Suprapubic skin (tissue), 4 donors: ENCODE data around the gene STARD10.

Experiments used
- CTCF ChIP-seq, 2 donors: fragments of 200-600 bp in 1 of 2; fragments of 450-650 bp in 1 of 2; sonication (generic) in 1 of 2; IDR thresholded peaks; one replicate each; pipeline ENCODE4 v1.5.1; 2016 to 2019; ENCODE audit warnings: antibody characterized with exemption in 2 of 2, mild to moderate bottlenecking in 1 of 2, moderate library complexity in 1 of 2
- EP300 ChIP-seq: sonication (generic); formaldehyde crosslinking; IDR thresholded peaks from one replicate; pipeline ENCODE4 v1.6.1; 2017; ENCODE audit warnings: antibody characterized with exemption
- POLR2A ChIP-seq, 2 donors: fragments of 450-650 bp; IDR thresholded peaks; one replicate each; pipeline ENCODE4 v1.6.1; 2017; ENCODE audit warnings: antibody characterized with exemption in 2 of 2, mild to moderate bottlenecking in 2 of 2, moderate library complexity in 2 of 2
- POLR2AphosphoS5 ChIP-seq, 3 donors: sonication (generic); formaldehyde crosslinking; IDR thresholded peaks; one replicate each; pipeline ENCODE4 v1.6.1; 2017; ENCODE audit warnings: antibody characterized with exemption in 3 of 3

- no peak for TF ChIP-seq CTCF (IDR thresholded peaks at IDR 0.05)
- TF ChIP-seq POLR2AphosphoS5 (IDR thresholded peaks at IDR 0.05): no peak
- TF ChIP-seq EP300: no peak
- TF ChIP-seq POLR2A (IDR thresholded peaks at IDR 0.05): no peak
Observed at GRCh38 chr11:72829178-72829577, 35.3 kb upstream of the STARD10 start.
